GM23248 (cell line): ENCODE data around the gene GOLT1B.

Experiments
- EZH2 ChIP-seq: fragments of 200-600 bp; sonication (generic); IDR thresholded peaks from 2 replicates; pipeline ENCODE4 v1.6.1; 2018; ENCODE audit warnings: antibody characterized with exemption, mild to moderate bottlenecking; ENCODE audit not compliant: insufficient read depth, poor library complexity, severe bottlenecking
- EZH2phosphoT487 ChIP-seq: fragments of 200-600 bp; sonication (generic); IDR thresholded peaks from 2 replicates; pipeline ENCODE4 v1.6.1; 2018; ENCODE audit warnings: antibody characterized with exemption, moderate library complexity, mild to moderate bottlenecking, low read depth; ENCODE audit not compliant: insufficient read depth

GRCh38 chr12:21501258-21502163 lies at the start of gene GOLT1B, which contains the start of gene RECQL:
- TF ChIP-seq EZH2 (no peak), EZH2phosphoT487 (no peak)
